Right kidney (tissue), 1 donor: ENCODE measurements around the gene PSME2.

ENCODE experiments used
- DNase-seq: peaks from one replicate; pipeline ENCODE4 v3.0.0-alpha.2; 2016

The PSME2 gene

GRCh38 chr14:24094841-24095270 lies 51.6 kb downstream of the PSME2 start:
- DNase-seq = no peak

GRCh38 chr14:24093901-24094840 lies 52.2 kb downstream of the PSME2 start, which contains the start of gene PCK2:
Gene PCK2 (plus strand): TSS chr14:24094311. CDS start chr14:24094406, 95 bp downstream.
- DNase-seq = peak; percentile 92
